B cell (primary cell): Measurements from ENCODE around the gene EDDM13.

Source experiments
- CTCF ChIP-seq: fragments of 200-600 bp; IDR thresholded peaks from one replicate; pipeline ENCODE4 v1.8.0; 2022; ENCODE audit warnings: antibody characterized with exemption, mild to moderate bottlenecking
- EZH2 ChIP-seq: IDR thresholded peaks from 2 replicates; pipeline ENCODE4 v1.6.1; 2012; ENCODE audit warnings: borderline replicate concordance, low read depth, mild to moderate bottlenecking, moderate library complexity, low read length; ENCODE audit not compliant: insufficient read depth, poor library complexity, severe bottlenecking

- TF ChIP-seq EZH2 (no peak), CTCF (no peak)
Measured at GRCh38 chr19:56261145-56261544, 11.4 kb upstream of the EDDM13 start.
